Umbilical cord (tissue), 2 donors: ENCODE data around the gene TLNRD1. TPM values are rescaled to one million over a fixed set of nuclear protein-coding genes. Genes with fewer than 3 reads are reported as not detected.
A peak's percentile ranks its signal among the peaks of the same experiment; 100 is the strongest.

Experiments used
- DNase-seq: peaks from one replicate; pipeline ENCODE4 v3.0.0-alpha.2; 2015; ENCODE audit warnings: low spot score
- total RNA-seq: library from RNA; depleted of rRNA; stranded (reverse); fragments of >200 nt; gene quantifications from one replicate; pipeline ENCODE4 v1.2.3, GENCODE V29; 2014; ENCODE audit warnings: low replicate concordance; ENCODE audit not compliant: insufficient read depth

The TLNRD1 gene
- total RNA-seq, 1 donor from 2014 or later: 13.7 TPM

DNA sequence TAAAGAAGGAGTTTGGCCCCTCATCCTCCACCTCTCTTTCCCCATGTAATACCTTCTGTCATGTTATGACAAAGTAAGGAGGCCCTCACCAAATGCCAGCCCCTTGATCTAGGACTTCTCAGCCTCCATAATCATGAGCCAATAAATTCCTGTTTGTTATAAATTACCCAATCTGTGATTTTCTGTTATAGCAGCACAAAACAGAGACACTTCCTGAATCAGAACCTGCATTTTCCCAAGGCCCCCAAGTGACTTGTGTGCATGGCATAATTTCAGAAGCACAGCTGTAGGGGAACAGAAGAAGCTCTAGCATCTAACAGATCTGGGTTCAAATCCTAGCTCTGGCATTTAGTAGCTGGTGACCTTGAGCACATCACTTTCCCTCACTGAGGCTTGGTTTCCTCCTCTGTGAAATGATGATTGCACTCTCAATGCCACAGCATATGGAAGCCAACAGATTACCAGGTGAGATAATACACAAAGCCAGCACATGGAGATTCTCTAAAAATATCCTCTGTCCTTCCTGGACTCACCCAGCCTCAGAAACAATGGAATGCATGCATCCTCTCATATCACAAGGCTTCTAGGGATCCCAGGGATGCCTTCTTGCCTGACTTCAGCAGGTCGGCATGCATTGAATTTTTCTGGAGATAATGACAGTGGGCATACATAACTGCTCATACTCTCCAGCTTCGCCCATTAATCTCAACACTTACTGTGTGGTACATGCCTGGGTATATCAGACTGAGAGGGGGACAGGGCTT is 26.3 kb downstream of the TLNRD1 start:
- no peak for DNase-seq

DNA sequence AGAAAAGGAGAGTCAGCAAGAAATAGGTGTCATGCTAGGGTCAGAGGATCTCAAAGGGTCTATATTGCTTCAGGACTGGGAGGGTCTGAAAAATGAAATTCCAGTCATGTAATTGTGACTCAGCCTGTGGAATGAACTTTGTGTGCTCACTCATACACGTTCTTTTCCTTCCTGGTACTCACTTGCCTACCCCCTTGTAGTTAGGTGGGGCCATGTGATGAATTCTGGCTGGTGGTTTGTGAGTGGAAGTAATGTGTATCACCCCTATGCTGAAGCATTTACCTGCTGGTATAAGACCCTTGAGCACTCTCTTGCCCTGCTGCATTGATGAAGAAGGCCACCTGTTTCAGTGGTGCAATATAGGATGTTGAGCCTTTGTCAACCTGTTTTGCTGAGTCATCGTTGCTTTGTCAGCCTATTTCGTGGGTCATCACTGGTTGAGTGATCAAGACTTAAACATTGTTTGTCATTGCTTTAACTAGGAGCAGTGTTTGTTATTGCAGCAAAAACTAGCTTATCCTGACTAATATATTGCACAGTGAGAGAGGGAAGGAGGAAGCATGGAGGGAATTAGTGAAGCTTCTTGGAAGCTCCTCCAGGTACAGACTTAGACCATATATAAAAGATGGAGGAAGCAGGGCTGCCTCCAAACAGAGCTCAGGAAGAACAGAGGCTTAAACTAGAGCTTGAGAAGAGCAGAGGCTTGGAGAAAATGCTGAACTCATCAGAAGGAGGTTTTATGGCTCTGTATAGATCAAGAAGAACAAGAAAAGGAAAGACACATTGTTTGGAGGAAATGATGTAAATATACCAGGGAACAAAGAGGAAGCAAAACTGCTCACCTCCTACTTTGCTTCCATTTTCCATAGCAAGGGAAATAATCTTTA is 28.9 kb downstream of the TLNRD1 start:
- DNase-seq: peak; percentile 10

DNA sequence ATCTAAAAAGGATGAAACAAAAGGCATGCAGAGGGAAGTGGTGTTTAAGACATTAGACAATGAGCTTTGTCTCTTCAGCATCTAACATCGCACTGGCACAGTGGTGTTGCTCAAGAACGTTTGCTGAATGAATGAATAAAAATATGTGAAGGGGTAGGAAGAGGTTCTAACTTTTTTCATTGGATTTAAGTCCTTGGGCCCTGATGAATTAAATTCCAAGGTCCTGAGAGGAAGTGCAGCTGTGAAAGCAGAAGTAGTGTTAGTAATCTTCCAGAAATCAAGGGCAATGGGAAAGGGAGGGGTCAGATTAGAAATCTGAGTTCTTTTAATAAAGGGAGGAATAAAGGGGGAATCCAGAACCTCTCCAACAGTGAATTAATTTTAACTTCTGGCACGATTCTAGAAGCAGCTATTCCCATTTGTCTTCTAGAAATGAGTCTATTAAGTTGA is 29.6 kb downstream of the TLNRD1 start:
- peak; percentile 5 for DNase-seq

DNA sequence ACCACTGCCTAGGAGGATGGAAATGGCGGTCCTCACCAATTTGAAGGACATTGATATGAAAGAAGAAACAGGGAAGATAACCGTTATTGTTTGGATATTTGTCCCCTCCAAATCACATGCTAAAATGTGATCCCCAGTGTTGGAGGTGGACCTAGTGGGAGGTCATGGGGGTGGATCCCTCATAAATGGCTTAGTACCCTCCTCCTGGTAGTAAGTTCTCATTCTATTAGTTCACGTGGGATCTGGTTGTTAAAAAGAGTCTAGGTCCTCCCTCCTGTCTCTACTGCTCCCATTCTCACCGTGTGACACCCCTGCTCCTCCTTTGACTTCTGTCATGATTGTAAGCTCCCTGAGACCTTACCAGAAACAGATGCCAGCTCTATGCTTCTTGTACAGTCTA is 30.5 kb downstream of the TLNRD1 start:
- no peak for DNase-seq

DNA sequence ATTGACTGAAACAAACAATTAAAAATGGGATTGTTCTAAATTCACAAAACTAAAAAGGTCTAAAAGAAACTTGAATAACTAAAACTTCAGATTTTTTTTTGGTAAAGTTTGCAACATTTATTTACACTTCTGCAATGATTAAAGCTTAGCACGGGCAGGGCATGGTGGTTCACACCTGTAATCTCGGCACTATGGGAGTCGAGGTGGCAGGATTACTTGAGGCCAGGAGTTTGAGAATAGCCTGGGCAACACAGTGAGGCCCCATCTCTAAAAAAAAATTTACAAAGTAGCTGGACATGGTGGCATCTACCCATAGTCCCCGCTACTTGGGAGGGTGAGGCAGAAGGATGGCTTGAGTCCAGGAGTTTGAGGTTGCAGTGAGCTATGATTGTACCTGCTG is 31.6 kb downstream of the TLNRD1 start:
- DNase-seq: no peak

DNA sequence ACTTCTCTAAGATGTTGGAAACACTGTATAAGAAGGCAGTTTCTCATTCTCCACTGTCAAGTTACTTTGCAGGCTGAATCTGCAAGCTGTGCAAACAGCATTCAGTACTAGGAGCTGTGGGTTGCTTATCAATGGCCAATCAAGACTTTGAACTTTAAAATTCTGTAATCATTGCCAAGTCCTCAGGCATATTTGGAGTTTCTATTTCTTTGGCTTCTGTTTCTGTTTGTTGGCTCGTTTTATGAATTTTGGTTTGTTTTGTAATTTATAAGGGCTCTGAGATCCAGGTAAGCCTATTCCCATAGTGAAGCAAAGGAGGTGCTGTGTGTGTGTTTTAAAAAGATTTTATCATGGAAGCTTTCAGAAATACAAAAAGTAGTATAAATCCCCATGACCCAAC is 32.1 kb downstream of the TLNRD1 start:
- no peak for DNase-seq

DNA sequence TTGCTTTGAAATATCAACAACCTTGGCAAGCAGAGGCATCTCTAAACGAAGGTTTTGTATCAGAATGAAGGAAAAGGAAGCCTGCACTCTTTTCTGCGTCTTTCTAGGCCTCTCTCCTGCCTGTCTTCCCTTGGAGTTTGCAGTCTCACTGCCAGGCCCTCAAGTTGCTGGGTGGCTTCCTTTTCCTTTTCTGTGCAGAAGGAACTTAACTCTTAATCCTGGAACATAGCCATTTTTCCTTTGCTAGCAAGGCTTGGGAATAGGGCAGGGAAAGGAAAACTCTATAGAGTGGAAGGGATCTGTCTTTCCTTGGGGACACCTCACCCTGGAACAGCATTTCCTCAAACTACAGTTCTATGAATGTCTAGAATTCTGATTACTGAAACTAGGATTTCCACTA is 32.8 kb downstream of the TLNRD1 start:
- peak; percentile 19 for DNase-seq

DNA sequence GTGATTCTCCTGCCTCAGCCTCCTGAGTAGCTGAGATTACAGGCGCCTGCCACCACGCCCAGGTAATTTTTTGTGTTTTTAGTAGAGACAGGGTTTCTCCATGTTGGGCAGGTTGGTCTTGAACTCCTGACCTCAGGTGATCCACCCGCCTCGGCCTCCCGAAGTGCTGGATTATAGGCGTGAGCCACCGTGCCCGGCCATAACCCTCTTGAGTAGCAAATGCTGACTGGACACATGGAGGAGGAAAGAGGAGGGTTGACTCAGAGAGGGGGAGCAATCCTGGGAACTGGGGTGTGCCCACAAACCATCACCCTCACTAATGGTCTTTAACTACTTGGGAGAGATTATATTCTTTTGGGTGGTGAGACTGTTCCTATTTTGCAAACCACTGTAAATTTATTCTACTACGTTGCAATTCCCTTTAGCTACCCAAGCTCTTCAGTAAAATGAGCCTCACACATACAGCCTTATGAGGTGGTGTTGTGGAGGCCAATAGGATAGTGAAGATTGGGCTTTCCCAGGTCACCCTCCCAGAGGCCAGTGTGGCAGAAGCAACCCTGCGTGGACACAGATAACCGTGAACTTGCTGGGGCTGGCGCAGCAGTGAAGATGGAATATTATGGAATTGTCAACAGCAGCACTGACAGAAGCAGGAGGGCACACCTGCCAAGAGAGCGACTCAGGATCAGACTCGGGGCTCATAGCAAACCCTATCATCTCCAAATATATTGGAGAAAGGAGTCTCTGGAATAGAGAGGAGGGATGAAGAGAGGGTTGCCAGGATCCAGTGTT is 37.4 kb downstream of the TLNRD1 start:
- no peak for DNase-seq

DNA sequence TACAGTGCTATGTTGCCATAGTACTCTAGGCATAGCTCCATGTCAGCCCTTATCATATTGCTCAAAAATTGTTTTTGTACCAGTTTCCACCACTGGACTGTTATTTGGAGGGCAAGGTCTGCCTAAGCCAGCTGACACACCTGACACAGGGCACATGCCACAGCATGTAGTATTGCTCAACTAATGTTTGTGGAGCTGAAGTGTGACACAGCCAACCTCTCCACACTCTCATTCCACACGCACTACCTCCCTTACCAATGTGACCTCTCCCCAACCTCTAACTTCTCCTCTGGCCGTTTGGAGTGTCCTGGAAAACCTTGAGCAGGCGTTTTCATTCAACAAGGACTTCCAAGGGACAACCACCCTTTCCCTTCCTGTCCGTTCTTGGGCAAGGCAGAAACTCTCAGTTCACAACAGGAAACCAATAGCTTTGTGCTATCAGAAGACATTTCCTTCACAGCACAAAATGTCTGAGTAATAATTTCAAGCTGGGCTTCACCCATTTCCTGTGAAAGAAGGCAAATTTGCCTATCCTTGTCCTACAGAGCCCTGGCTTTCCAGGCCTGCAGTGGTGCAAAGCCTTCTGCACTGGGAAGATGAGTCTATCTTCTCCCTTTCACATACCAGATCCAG is 38.4 kb downstream of the TLNRD1 start:
- DNase-seq: peak; percentile 18

DNA sequence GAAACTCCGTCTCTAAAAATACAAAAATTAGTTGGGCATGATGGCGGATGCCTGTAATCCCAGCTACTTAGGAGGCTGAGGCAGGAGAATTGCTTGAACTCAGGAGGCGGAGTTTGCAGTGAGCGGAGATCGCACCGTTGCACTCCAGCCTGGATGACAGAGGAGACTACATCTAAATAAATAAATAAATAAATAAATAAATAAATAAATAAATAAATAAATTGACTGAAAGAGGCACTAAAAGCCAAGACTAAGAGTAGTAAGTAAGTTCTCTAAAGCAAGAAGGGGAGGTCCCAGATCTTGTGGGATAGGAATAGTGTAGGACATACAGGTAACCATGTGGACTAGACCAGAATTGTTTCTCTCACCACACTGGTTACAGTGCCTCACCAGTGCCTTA is 40.0 kb downstream of the TLNRD1 start:
- no peak for DNase-seq

DNA sequence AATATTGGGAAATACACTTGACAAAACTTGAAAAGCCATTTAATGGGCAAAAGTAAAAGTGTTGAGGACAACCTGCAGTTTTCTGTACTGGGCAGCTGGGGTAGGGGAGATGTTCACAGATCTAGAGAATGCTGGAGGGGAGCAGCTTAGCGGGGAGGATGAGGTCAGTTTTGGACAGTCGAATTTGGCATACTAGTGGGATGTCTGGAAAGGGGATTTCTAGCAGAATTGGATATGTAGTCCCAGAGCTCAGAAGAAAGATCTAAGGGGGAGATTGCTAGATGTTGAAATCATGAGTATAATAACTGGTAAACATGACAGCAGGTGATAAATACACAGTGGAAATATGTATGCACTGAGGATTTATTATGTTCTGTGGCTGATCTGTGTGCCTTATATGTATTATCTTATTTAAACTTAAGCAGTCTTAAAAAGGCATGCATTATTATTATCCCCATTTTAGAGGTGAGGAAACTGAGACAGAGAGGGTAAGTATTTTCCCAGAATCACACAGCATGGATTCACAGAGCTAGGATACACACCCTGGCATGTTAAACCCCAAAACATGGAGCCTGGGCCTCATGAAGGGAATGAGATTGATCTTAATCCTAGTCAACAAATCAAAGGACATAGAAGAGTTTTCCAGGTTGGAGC is 42.7 kb downstream of the TLNRD1 start:
- no peak for DNase-seq

DNA sequence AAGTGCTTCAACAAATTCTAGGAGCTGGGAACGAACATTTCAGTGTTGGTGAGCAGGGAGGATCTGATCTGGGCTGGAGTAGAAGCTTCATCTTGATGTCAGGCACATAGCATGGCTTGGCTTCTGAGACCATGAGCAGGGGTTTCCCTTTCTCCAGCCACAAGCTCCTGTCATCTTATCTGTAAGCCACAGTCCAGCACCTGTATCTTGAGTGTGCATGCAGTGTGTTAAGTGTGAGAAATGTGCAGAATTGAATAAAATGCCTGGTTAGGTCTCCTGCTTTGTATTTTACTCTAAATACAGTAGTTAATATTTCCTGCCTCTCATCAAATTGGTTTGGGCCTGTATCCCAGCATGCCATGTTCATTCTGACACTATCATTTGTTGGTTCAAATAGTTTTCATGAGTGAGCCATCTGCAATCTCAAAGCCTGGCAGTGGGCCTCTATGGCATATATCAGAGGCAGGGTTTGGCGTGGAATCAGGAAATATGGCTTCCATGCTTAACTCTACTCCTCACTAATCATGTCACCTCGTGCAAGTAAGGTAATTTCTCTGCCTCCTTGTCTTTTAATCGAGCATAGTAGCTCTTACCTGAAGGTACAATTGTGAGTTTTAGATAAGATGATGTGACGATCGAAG is 43.3 kb downstream of the TLNRD1 start:
- DNase-seq: no peak

DNA sequence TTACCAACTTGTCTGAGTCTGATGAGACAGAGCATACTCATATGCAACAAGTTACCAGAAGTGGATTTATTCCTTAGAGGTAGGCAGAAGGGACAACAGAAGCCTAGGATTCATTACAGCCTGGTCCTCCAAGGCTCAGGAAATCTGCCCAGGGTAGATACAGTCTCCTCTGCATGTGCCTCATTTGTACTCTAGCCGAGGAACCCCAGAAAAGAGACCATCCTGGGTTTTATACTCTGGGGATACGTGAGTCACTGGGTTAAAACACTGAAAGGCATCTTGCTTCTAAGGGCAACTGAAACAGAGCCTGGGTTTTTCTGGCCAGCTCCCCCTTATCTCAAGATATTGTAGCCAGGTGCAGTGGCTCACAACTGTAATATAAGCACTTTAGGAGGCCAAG is 45.6 kb downstream of the TLNRD1 start:
- DNase-seq: no peak

DNA sequence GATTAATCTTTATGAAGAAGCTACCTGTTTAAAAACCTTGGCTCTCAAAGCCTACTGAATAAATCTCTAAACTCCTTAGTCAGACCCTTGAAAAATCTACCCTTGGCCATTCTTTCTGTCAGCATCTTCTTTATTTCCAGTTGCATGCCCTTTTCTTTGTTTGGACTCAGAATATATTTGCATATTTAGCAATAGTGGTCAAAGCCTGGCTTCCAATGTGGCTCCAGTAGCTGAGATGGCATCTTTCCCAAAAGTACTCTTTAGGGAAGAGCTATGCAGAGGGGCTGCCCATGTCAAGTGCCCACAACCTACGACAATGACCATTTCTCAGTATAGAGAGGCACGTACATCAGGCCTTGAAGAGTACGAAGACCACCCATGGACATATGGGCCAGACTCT is 47.2 kb downstream of the TLNRD1 start:
- no peak for DNase-seq

DNA sequence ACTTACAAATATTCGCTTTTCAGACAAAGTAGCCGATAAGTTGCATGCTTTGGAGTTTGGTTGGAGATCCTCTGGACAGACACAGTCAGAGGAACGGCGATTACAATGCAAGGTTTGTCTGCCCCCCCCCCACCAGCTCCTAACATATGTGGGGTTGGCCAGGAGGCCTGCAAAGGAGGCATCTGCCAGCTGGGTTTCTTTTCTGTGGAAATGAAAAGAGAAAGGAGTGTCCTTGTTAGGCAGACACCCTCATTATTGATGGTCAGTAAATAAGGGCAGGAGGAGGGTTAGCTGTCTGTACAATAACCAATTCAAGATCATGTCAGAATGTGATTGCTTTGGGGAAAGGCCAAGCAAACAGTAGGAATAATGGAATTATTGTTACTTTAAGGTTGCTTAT is 49.1 kb downstream of the TLNRD1 start:
- DNase-seq: no peak

DNA sequence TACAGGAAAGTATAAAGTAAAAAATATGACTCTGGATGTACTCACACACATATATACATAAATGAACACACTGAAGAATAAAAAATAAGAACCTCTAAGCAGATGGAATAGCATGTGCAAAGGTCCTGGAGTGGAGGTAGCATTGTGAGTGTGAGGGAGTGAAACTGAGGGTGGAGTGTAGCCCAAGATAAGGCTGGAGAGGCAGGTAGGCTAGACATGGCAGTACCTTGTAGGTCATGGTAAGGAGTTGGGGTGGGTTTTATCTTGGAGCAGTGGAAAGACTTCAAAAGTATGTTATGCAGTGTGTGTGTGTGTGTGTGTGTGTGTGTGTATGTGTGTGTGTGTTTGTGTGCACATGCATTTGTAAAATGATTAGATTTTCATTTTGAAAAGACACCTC is 49.5 kb downstream of the TLNRD1 start:
- DNase-seq: no peak

DNA sequence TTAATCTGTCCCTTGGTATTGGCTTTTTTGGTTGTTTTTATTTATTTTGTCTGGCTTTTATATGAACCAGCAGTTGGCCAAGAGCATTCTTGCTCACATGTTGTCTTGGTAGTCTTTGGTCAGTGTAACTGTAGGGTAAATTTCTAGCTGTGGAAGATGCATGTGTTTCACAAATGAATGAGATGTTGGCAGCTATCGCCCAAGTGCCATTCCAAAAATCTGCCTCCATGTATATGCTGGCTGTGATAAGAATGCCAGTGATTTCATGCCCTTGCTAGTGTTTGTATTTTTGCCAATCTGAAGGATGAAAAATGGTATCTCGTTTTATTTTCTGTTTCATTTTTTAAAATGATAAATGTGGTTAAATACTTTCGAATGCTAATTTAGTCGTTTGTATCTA is 50.1 kb downstream of the TLNRD1 start:
- DNase-seq: no peak

DNA sequence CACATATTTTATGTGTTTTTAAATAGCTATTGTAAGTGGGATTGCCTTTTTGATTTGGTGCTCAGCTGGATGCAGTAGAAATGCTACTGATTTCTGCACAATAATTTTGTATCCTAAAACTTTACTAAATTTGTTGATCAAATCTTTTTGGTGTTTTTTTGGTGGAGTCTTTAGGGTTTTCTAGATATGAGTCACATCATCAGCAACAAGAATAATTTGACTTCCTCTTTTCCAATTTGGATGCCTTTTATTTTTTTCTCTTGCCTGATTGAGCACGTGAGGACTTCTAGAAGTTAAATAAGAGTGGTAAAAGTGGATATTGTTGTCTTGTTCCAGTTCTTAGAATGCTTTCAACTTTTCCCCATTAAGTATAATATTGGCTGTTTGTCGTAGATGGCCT is 51.3 kb downstream of the TLNRD1 start:
- DNase-seq: no peak

DNA sequence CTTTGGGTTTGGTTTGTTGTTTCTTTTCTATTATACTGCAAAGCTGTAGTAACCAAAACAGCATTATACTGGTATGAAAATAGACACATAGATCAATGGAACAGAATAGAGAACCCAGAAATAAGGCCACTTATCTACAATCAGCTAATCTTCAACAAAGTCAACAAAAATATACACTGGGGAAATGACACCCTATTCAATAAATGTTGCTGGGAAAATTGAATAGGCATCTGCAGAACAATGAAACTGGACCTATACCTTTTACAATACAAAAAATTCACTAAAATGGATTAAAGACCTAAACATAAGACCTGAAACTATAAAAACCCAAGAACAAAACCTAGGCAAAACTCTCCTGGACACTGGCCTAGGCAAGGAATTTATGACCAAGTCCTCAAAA is 52.9 kb downstream of the TLNRD1 start:
- no peak for DNase-seq

DNA sequence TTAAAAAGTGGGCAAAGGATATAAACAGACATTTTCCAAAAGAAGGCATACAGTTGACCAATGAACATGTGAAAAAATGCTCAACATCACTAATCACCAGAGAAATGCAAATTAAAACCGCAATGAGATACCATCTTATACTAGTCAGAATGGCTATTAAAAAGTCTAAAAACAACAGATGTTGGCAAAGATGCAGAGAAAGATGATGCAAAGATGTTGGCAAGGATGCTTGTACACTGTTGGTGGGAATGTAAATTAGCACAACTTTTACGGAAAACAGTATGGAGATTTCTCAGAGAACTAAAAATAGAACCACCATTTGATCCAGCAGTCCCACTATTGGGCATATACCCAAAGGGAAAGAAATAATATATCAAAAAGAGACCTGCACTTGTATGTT is 53.5 kb downstream of the TLNRD1 start:
- DNase-seq: no peak
